A673 (cell line): ENCODE measurements around the gene PJA1.

ENCODE experiments used
- CTCF ChIP-seq: fragments of 300-800, 200-600 bp; sonication (generic); conservative IDR thresholded peaks from 2 replicates; pipeline ENCODE4 v1.5.1; 2017; ENCODE audit warnings: low read depth, mild to moderate bottlenecking, antibody characterized with exemption, low read length, moderate library complexity, mixed read lengths
- EZH2 ChIP-seq: fragments of 200-600 bp; sonication (generic); IDR thresholded peaks from 2 replicates; pipeline ENCODE4 v1.6.1; 2017; ENCODE audit warnings: borderline replicate concordance, low read depth, mild to moderate bottlenecking, mixed read lengths, antibody characterized with exemption, low read length; ENCODE audit not compliant: poor library complexity, severe bottlenecking

GRCh38 chrX:69186651-69187050 is 21.4 kb upstream of the PJA1 start:
- no peak for TF ChIP-seq CTCF
- TF ChIP-seq EZH2 = no peak
